ENCODE measurements around the gene ZBTB42. TPM values are rescaled to one million over a fixed set of nuclear protein-coding genes. Genes with fewer than 3 reads are reported as not detected.

ZBTB42 gene
- total and polyA plus RNA-seq, 4 donors, result 1.5 to 9.4 (median 4.9) TPM

DNA sequence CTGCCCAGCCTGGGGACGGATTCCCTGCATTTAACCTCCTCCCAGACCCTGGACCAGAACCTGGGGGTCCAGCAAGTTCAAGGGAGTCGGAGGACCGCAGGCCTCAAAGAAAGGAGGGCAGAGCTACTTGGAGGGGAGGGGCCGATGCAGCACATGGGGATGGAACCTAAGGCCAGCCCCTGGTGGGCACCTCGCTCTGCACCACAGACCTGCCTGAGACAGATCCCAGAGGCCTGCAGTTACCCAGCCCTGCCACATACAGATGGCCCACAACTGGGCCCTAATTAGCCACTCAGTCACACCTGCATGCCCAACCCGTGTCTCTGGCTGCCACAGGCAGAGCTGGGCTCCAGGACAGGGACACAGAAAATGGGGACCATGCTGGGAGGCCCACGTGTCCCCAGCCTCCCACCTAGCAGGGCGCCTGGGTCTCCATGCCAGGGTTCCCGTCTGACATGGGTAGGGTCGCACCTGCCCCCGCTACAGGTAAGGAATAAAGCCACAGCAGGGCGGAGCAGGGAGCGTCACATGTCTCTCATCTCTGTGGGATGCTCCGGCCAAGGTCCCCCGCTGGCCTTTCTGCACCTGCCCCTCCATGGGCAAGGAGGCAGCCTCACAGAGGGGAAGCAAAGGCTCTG lies 22.1 kb upstream of the ZBTB42 start:
- Histone ChIP-seq H3K4me1 (ENCODE audit: control insufficient read depth in 4 of 4, insufficient read depth in 4 of 4, low read length in 3 of 4) (no peaks in the 10 kb centered on the region), H3K27me3 (ENCODE audit: control insufficient read depth in 4 of 4, insufficient read depth in 4 of 4, low read length in 3 of 4) (no peaks in the 10 kb centered on the region), H3K36me3 (ENCODE audit: control insufficient read depth in 4 of 4, insufficient read depth in 3 of 4, low read depth in 1 of 4, low read length in 3 of 4) (peaks cover 4 to 53% (median 17%) of the 10 kb centered on the region in 4 donors), H3K9ac (ENCODE audit: low read depth in 1 of 2, low read length in 2 of 2) (no peak overlapping the region), H3K4me3 (ENCODE audit: low read depth in 1 of 3, low read length in 3 of 3) (no peak overlapping the region), H3K27ac (ENCODE audit: low read depth in 1 of 2, low read length in 2 of 2) (no peak overlapping the region), H3K9me3 (ENCODE audit: control insufficient read depth in 4 of 4, low read length in 3 of 4) (no peaks in the 10 kb centered on the region)
- WGBS, result 95% methylated on average over 15 of the region's 15 CpGs
- DNase-seq (ENCODE audit: low spot score), result no peak
- TF ChIP-seq RAD21 (IDR thresholded peaks at IDR 0.05), result no peak
- no peak for TF ChIP-seq TAF1 (conservative IDR thresholded peaks at IDR 0.05)
- TF ChIP-seq YY1 (IDR thresholded peaks at IDR 0.05), result no peak
- no peak for TF ChIP-seq HNF4A (conservative IDR thresholded peaks at IDR 0.05)
- TF ChIP-seq JUND (IDR thresholded peaks at IDR 0.05), result no peak
- TF ChIP-seq, protein P1, sequence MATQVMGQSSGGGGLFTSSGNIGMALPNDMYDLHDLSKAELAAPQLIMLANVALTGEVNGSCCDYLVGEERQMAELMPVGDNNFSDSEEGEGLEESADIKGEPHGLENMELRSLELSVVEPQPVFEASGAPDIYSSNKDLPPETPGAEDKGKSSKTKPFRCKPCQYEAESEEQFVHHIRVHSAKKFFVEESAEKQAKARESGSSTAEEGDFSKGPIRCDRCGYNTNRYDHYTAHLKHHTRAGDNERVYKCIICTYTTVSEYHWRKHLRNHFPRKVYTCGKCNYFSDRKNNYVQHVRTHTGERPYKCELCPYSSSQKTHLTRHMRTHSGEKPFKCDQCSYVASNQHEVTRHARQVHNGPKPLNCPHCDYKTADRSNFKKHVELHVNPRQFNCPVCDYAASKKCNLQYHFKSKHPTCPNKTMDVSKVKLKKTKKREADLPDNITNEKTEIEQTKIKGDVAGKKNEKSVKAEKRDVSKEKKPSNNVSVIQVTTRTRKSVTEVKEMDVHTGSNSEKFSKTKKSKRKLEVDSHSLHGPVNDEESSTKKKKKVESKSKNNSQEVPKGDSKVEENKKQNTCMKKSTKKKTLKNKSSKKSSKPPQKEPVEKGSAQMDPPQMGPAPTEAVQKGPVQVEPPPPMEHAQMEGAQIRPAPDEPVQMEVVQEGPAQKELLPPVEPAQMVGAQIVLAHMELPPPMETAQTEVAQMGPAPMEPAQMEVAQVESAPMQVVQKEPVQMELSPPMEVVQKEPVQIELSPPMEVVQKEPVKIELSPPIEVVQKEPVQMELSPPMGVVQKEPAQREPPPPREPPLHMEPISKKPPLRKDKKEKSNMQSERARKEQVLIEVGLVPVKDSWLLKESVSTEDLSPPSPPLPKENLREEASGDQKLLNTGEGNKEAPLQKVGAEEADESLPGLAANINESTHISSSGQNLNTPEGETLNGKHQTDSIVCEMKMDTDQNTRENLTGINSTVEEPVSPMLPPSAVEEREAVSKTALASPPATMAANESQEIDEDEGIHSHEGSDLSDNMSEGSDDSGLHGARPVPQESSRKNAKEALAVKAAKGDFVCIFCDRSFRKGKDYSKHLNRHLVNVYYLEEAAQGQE (IDR thresholded peaks at IDR 0.05), result no peak
- no peak for TF ChIP-seq FOXA2 (IDR thresholded peaks at IDR 0.05)
- TF ChIP-seq, protein P2, sequence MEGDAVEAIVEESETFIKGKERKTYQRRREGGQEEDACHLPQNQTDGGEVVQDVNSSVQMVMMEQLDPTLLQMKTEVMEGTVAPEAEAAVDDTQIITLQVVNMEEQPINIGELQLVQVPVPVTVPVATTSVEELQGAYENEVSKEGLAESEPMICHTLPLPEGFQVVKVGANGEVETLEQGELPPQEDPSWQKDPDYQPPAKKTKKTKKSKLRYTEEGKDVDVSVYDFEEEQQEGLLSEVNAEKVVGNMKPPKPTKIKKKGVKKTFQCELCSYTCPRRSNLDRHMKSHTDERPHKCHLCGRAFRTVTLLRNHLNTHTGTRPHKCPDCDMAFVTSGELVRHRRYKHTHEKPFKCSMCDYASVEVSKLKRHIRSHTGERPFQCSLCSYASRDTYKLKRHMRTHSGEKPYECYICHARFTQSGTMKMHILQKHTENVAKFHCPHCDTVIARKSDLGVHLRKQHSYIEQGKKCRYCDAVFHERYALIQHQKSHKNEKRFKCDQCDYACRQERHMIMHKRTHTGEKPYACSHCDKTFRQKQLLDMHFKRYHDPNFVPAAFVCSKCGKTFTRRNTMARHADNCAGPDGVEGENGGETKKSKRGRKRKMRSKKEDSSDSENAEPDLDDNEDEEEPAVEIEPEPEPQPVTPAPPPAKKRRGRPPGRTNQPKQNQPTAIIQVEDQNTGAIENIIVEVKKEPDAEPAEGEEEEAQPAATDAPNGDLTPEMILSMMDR (IDR thresholded peaks at IDR 0.05; ENCODE audit: low read depth, low read length, missing input control), result no peak
- TF ChIP-seq, protein P3, sequence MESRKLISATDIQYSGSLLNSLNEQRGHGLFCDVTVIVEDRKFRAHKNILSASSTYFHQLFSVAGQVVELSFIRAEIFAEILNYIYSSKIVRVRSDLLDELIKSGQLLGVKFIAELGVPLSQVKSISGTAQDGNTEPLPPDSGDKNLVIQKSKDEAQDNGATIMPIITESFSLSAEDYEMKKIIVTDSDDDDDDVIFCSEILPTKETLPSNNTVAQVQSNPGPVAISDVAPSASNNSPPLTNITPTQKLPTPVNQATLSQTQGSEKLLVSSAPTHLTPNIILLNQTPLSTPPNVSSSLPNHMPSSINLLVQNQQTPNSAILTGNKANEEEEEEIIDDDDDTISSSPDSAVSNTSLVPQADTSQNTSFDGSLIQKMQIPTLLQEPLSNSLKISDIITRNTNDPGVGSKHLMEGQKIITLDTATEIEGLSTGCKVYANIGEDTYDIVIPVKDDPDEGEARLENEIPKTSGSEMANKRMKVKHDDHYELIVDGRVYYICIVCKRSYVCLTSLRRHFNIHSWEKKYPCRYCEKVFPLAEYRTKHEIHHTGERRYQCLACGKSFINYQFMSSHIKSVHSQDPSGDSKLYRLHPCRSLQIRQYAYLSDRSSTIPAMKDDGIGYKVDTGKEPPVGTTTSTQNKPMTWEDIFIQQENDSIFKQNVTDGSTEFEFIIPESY (IDR thresholded peaks at IDR 0.05), result no peak

DNA sequence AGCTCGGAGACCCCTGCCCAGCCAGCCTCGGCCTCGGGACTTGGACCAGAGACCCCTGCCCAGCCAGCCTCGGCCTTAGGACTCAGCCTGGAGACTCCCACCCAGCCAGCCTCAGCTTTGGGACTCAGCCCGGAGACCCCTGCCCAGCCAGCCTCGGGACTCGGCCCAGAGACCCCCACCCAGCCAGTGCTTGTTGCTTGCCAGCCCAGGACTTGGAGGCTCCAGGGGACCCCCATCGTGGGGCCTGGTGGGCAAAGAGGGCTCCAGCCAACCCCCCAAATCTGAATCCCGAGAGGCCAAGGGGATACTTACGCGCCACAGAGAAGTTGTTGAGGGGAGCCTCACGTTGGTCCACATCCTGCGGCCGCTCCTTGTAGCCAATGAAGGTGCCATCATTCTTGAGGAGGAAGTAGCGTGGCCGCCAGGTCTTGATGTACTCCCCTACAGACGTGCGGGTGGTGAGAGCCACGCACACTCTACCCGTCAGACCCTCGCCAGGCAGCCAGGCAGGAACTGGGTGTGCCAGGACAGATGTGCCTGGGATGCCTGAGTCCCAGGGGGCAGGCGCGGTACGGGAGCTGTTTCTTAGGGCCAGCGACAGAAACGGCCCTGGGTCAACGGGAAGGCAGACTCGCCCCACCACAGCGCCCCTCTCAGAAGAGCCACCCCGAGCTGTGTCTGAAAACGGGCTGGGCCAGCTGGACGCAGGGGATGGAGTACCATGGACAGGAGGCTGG lies 21.0 kb upstream of the ZBTB42 start:
- Histone ChIP-seq H3K4me1 (ENCODE audit: control insufficient read depth in 4 of 4, insufficient read depth in 4 of 4, low read length in 3 of 4) (no peaks in the 10 kb centered on the region), H3K36me3 (ENCODE audit: control insufficient read depth in 4 of 4, insufficient read depth in 3 of 4, low read depth in 1 of 4, low read length in 3 of 4) (peaks cover 3 to 47% (median 14%) of the 10 kb centered on the region in 4 donors), H3K9ac (ENCODE audit: low read depth in 1 of 2, low read length in 2 of 2) (no peak overlapping the region), H3K27ac (ENCODE audit: low read depth in 1 of 2, low read length in 2 of 2) (no peak overlapping the region), H3K9me3 (ENCODE audit: control insufficient read depth in 4 of 4, low read length in 3 of 4) (no peaks in the 10 kb centered on the region), H3K4me3 (ENCODE audit: low read depth in 1 of 3, low read length in 3 of 3) (no peak overlapping the region), H3K27me3 (ENCODE audit: control insufficient read depth in 4 of 4, insufficient read depth in 4 of 4, low read length in 3 of 4) (no peaks in the 10 kb centered on the region)
- WGBS, result 94% methylated on average over 32 of the region's 32 CpGs
- TF ChIP-seq GABPA (IDR thresholded peaks at IDR 0.05 in 1 of 2, conservative IDR thresholded peaks at IDR 0.05 in 1 of 2) (no peak), HNF4A (conservative IDR thresholded peaks at IDR 0.05) (no peak), HNF4G (IDR thresholded peaks at IDR 0.05) (no peak)
- TF ChIP-seq, protein P3 (IDR thresholded peaks at IDR 0.05), result no peak
- TF ChIP-seq, protein P4, sequence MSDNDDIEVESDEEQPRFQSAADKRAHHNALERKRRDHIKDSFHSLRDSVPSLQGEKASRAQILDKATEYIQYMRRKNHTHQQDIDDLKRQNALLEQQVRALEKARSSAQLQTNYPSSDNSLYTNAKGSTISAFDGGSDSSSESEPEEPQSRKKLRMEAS (IDR thresholded peaks at IDR 0.05), result no peak
- TF ChIP-seq, protein P2 (IDR thresholded peaks at IDR 0.05; ENCODE audit: low read depth, low read length, missing input control), result no peak
- no peak for DNase-seq (ENCODE audit: low spot score)

Data from liver (tissue), 9 donors.